HG03139 (cell line): ENCODE data around the gene CACNA1F.

Source experiments
- ATAC-seq: cut with Tn5 transposase; IDR thresholded peaks from one replicate; pipeline ENCODE4 v1.9.1; 2021; ENCODE audit not compliant: unreplicated experiment

The CACNA1F gene

DNA sequence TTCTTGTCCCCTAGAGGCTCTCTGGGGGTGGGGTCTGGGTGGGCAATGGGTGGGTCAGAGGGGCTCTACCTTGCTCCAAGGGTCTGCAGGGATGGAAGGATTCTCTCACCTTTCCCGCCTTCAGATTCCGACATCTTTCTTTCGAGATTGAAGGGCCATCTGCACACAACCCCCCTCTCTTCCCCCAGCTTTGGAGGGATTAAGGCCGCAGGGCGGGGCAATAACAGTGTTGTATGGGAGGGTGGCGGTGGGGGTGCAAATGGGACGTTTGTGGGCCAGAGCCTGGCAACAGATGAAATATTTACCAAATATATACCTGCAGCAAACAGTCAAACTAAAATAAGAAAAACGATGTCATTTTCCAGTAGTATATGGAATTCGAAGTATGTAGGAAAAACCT lies at the start of gene CACNA1F:
TSS of gene CACNA1F (minus strand) at position 165 of the 400 bp plus-strand sequence. CDS start at position 134, 31 bp downstream.
- no peak for ATAC-seq

DNA sequence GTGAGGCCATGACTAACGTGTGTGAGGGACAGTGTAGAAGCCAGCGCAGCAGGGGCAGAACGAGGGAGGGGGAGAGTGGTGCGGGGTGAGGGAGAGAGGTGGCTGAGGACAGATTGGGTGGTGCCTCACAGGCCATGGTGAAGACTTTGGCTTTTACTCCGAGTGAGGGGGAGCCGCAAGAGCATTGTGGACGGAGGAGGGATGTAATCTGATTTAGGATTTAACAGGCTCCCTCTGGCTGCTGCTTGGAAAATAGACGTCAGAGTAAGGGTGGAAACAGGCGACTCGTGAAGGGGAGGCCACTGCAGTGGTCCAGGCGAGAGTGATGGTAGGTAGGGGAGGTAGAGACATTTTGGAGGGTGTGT lies 49.5 kb upstream of the CACNA1F start:
- ATAC-seq: no peak

DNA sequence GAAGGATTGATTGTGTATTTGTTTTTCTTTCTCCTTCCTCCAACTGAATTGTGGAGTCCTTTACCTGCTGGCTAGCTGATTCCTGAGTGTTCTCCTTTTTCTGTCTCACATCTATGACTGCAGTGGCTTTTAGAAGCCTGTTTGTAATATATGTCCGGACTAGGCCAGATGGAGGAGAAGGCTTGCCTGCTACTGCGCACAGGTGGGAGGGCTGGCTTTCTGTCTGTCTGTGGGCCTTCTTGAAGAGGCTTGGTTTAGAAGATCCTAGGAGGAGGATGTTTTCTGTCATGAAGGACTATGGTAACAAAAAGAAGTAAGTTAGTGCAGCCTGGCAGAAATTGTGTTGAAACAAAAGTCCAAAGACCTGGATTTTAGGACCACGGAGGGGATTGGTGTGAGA lies 44.9 kb upstream of the CACNA1F start:
- ATAC-seq: no peak

DNA sequence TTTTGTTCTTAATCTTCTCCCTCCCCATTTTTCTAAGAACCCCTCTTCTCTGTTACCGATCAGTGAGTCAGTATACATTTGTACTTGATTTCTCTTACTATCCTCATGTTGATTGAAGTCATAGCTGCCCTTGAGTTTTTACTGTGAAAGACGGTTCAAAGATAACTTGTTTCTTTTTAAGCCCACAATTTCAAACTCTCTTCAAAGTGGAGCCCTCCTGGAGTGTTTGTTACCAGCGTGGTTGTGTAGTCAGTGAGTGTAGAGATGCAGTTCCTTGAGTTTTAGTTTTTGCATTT lies 44.3 kb upstream of the CACNA1F start:
- ATAC-seq: no peak

DNA sequence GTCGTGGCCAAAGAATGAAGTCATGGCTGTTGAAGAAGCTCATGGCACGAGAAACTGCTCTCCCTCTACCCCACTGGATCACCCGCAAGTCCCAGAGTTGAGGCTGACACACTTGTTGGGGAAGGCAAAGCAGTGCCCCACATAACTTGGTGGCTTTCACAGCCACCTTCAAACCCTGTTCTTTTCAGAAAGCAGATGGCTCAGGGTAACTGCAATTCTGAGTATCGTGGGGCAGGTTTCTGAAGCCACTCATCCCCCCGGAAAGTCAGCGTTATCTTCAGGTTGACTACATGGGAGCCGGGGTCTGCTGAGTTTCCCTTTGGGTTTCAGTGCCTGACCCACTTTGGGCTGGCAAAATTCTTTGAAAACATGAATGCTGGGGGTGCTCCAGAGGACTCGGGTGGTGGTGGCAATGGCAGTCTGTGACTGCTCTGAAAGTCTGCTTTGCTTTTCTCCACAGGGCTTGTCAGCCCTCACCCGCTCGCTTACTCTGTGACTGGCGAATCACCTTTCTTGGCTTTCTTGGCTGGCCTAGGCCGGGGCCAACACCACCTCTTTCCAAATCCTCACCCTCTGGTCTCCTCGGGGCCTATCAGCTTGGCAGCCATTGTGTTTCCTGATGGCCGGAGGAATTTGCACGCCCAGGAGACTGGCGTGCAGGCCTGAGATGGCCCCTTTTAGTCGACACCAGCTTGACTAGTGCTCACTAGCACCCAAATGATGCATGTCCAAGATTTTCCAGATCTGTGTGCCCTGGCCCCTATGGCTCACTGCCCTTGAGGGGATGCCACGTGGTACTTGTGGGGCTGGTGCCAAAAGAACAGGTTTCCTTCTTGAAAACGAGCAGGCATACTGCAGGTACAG lies 43.8 kb upstream of the CACNA1F start:
- no peak for ATAC-seq

DNA sequence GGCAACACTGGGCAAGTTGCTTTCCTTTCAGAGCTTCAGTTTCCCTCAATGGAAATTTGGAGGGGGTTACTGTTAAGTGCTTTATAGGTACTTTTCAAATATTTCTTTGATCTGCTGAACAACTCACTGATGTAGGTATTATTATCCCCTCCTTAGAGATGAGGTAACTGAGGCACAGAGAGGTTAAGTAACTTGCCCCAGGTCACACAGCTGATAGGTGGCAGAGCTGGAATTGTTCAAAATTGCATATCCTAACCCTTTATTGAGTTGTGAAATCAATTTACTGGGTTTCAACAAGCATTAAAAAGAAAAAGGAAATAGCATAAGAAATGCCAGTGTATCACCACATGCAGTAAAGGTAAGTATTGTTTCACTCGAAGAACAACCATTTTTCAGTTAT lies 43.1 kb upstream of the CACNA1F start:
- no peak for ATAC-seq

DNA sequence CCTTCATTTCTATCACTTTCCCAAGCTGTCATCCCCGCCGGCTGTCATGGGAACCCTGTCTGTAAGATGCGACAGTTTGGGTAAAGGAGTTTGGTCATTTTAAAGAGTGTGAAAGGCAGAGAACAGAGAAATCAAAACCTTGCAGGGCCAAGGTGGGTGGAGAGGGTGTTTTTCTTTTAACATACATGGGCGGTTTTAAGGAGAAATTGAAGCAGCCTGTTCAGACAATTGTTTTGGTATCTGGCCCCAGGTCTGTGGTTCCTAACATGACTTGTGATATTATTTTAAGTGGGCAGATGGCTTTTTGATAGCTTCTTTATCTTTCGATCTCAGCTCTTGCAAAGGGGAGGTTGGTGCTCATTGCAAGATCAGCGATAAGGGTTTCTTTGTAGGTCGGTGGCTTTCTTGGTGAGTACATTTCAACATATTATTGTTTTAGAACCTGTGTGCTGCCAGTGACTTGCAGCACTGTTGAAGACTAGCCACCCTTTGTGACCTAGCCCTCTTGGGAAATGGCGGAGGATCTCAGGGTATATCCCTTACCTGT lies 40.1 kb upstream of the CACNA1F start:
- no peak for ATAC-seq

DNA sequence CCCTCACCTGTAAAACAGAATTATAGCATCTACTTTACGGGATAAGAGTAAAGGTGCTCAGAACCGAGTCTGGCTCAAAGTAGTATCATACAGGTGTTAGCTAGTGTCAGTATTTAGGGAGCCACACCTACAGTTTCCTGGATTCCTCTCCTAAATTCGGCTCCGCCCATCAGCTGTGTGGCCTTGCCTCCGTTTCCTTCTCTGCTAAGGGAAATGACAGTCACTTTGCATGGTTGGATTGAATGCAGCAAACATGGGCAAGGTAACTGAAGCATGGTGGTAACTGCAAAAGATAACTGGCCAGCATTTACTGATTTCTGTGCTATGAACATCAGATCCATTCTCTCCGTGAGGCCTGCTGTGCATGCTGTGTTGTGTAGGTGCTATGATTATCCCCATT lies 39.3 kb upstream of the CACNA1F start:
- ATAC-seq: no peak

DNA sequence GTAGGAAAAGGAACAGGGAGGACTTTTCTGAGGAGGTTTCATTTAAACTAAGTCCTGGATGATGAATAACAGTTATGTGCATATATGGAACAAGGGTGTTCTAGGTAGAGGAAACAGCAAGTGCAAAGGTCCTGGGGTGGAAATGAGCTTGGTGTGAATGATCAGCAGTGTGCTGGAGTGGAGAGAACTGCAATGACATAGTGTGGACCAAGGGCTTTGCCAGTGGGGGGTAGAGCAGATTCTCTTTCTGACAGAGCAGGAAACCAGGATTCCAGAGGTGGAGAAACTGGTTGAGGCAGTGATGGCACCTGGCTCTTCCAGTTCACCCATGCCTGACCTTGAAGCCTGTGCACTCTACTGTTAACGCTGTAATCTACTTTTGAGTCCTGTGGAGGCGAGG lies 38.2 kb upstream of the CACNA1F start:
- no peak for ATAC-seq

DNA sequence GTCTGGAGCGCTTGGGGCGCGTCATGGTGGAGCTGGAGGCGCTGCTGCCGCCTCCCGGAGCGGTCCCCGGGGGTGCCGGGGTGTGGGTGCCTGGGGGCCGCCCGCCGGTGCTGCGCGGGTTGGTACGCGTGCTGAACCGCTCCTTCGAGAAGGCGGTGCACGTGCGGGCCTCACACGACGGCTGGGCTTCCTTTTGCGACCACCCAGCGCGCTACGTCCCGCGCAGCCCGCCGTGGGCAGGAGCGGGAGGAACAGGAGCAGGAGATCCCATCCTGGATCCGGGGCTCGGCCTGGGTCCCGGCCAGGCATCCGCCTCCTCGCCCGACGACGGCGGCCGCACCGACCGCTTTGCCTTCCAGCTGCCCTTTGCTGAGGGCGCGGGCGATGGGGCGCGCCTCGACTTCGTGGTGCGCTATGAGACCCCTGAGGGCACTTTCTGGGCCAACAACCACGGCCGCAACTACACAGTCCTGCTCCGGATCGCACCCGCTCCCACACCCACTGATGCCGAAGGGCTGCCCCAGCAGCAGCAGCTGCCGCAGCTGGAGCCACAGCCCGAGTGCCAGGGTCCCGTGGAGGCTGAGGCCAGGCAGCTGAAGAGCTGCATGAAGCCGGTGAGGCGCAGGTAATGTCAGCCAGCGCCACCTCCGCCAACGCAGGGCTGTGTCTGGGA lies 37.2 kb upstream of the CACNA1F start:
- ATAC-seq: no peak

DNA sequence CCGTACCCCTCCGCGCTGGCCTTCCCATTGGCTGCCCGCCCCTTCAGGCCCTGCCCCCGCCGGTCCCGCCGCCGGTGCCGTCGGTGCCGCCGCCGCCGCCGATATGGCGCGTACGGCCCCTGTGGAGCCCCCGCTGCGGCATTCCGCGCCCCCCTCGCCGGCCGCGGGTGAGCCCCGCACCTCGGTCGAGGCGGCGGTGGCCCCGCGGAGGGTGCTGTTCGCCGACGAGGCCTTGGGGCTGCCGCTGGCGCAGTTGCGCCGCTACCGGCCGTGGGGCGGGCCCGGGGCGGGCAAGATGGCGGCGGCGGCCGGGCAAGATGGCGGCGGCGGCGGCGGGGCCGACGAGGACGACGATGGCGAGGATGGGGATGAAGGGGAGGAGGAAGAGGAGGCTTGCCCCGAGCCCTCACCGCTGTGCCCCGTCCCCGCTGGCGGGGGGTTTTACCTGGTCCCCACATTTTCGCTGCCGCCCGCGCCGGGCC lies 36.7 kb upstream of the CACNA1F start, which contains the start of gene PPP1R3F:
TSS of gene PPP1R3F (plus strand) at position 27 of the 482 bp plus-strand sequence. CDS start at position 104, 77 bp downstream.
- peak; percentile 6 for ATAC-seq

DNA sequence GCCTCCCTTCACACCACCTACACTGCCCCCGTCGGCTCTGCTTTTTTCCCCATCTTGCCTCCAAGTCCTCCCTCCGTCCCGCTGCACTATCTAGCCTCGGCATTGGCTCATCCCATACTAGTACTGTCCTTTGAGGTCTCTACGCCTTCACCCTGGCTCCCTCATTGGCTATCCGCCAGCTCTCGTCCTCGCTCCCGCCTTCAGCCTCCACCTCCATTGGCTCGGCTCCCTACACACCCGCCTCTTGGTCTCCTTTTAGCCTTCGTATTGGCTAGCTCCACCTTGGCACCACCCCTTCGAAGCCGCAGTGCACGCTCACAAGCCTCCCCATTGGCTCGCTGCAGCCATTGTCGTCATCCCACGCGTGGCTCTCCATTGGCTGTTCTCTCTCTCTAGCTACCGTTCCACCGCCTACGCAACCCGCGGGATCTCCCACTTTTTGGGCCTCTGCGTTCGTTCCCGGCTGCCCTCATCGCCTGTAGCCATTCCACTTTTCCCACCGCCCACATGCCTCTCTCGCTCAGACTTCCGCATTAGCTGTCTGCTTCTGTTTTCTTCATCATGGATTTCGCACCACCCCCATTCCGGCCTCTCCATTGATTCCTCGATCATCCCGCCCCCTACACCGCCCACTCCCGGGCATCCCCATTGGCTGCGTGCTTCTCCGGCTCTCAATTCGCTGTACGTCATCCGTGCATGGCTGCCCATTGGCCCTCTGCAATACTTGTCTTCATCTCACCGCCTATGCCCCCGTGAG lies 36.0 kb upstream of the CACNA1F start:
- peak; percentile 84 for ATAC-seq

DNA sequence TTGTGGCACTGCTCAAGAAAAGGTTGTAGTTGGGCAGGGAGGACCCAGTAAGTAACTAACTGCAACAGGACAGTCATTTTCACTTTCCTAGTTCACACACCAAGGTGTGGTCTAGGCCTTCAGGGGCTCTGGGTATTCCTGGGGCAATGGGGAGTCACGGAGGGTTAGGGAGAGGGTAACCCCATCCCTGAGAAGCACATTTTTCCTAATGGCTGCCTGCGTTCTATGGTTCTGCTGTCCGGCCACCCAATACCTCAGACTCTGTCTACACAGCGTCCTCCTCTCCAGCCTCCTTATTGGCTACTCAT lies 35.5 kb upstream of the CACNA1F start:
- no peak for ATAC-seq

DNA sequence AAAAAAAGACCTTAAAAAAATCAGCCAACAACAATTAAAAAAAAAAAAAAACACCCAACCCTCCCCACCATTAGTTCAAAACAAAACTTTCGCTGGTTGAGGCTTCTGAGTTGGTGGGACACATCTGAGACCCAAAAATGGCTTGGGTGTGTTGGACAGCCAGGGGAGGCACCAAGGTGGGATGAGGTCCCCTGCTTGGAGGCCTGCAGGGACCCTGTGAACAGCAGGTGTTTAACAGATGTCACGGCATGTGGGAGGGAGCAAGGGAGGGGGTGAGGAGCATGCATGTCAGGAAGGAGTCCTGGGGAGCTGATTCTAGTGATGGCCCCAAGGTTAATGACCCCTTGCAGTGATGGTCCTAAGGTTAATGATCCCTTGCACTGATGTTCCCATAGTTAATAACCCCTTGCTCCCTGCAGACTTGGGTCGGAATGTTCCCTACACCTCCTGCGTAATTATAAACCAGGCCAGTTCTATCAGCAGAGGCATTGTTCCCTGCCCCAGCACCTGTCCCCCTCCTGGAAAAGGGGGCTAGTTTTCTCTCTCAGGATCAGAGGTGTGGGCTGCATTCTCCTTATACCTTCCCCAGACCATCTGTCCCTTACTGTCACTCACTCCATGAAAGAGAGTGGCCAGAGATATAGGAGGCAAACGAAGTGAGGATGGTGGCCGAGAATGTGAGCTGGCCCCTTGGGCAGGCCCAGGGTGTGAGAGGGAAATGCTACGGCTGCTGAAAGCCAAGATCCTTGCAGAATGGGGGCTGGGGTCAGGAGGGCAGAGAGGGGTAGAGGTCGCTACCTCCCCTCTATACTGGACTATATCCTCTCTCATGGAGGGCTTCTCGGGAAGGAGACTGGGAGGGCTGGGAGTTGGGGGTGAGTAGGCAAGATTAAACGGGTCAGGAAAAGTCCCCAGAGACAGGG lies 33.6 kb upstream of the CACNA1F start:
- ATAC-seq: no peak

DNA sequence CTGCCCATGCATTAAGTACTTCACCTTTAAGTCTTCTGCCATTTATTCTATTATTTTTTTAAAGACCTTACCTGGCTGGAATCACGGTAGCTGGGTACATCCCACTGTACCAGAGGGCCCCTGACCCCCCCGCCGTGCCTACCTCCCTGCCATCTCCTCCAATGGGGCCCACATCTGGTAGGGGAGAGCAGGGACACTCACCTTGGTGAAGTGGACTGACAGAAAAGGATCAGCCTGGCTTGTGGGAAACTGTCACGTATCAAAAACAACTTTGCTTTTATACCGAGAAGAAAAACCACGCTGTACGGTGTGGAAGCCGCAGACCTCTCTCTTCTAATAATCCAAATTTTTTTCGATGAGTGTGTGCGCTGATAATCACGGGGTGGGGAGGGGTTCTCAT lies 31.3 kb upstream of the CACNA1F start, which contains the start of gene FOXP3:
TSS of gene FOXP3 (minus strand) at position 251 of the 400 bp plus-strand sequence. CDS start 6,205 bp downstream, outside the sequence.
- ATAC-seq: no peak

DNA sequence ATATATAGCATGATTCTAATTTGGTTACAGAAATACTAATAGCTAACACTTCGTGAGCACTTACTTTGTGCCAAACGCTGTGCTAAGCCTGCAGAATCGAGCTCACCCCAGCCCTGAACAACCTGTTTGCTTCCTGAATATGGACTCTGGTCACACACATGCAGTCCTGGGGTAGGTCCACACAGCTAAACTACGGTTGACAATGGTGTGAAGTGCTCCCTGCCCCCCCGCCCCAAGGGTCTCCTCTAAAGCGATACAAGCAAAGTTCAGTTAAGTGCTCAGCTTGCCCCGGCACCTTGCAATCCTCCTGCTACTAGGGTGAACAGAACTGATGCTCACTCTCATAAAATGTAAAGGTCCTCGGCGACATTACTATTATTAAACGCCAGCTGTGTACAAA lies 30.5 kb upstream of the CACNA1F start:
- ATAC-seq: no peak

DNA sequence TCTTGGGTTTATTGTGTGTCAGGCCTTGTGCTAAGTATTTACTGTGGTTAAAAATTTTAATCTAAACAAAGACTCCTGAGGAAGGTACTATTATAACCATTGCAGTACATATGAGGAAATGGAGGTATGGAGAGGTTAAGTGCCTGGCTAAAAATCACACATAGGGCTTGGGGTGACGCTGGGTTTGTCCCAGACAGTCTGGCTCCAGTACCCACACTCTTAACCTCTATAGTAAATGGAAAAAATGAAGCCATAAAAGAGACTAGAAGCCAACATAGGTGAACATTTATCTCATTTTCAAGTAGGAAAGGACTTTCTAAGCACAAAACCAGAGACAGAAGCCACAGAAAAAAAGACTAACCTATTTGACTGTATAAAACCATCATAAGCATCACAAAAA lies 29.5 kb upstream of the CACNA1F start:
- no peak for ATAC-seq

DNA sequence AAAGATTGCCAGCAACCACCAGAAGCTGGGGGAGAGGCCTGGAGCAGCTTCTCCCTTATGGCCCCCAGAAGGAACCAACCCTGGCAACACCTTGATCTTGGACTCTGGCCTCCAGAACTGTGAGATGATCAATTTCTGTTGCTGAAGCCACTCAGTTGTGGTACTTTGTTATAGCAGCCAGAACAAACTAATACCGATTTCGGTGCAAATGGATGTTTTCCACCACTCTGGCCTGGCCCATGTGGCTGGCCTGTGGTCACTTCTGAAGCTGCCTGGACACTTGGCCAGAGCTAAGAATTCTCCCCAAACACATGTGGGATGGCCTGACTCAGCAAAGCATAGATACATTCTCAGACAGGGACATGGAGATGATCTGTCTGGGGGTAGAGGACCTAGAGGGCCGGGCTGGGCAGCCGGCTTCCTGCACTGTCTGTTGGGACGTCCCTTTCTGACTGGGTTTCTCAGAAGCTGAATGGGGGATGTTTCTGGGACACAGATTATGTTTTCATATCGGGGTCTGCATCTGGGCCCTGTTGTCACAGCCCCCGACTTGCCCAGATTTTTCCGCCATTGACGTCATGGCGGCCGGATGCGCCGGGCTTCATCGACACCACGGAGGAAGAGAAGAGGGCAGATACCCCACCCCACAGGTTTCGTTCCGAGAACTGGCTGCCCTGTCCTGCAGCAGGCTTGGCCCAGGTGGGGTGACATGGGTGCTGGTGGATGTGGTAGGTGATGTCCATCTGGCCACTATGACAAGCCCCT lies 27.3 kb upstream of the CACNA1F start:
- no peak for ATAC-seq

DNA sequence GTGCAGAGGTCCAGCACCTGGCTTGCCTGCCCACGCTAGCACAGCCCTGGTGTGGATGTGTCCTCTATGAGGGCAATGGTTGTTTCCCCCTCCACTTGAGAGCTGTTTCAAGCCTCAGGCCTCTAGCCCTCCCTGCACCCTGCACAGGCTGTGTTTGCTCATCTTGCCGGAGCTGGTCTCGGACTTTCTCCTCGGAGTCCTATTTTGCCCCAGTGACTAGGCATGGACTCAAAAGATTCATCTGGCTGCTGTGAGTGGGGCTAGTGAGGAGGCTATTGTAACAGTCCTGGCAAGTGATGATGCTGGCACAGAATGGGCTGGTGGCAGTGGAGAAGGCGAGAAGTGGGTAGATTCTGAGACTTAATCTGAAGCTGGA lies 25.6 kb upstream of the CACNA1F start:
- no peak for ATAC-seq
